Suprapubic skin (tissue), 4 donors: ENCODE data around the gene HIVEP2. TPM values are rescaled to one million over a fixed set of nuclear protein-coding genes. Genes with fewer than 3 reads are reported as not detected.

Experiments used
- DNase-seq, 2 donors: peaks; one replicate each; pipeline ENCODE4 v3.0.0-alpha.2; 2019; ENCODE audit warnings: low spot score in 2 of 2
- H3K27ac ChIP-seq: fragments of 200-600 bp; sonication (generic); one replicate; pipeline ENCODE4 v1.5.1; 2019
- H3K27me3 ChIP-seq: fragments of 200-600 bp; sonication (generic); one replicate; pipeline ENCODE4 v1.5.1; 2019
- H3K36me3 ChIP-seq: fragments of 200-600 bp; sonication (generic); one replicate; pipeline ENCODE4 v1.5.1; 2019
- H3K4me1 ChIP-seq: fragments of 200-600 bp; sonication (generic); one replicate; pipeline ENCODE4 v1.5.1; 2019
- H3K4me3 ChIP-seq: fragments of 200-600 bp; sonication (generic); one replicate; pipeline ENCODE4 v1.5.1; 2019; ENCODE audit warnings: mild to moderate bottlenecking
- H3K9me3 ChIP-seq: fragments of 200-600 bp; sonication (generic); one replicate; pipeline ENCODE4 v1.5.1; 2019
- CTCF ChIP-seq, 2 donors: fragments of 200-600 bp in 1 of 2; fragments of 450-650 bp in 1 of 2; sonication (generic) in 1 of 2; IDR thresholded peaks; one replicate each; pipeline ENCODE4 v1.5.1; 2016 to 2019; ENCODE audit warnings: antibody characterized with exemption in 2 of 2, mild to moderate bottlenecking in 1 of 2, moderate library complexity in 1 of 2
- EP300 ChIP-seq: sonication (generic); formaldehyde crosslinking; IDR thresholded peaks from one replicate; pipeline ENCODE4 v1.6.1; 2017; ENCODE audit warnings: antibody characterized with exemption
- POLR2A ChIP-seq, 2 donors: fragments of 450-650 bp; IDR thresholded peaks; one replicate each; pipeline ENCODE4 v1.6.1; 2017; ENCODE audit warnings: antibody characterized with exemption in 2 of 2, mild to moderate bottlenecking in 2 of 2, moderate library complexity in 2 of 2
- POLR2AphosphoS5 ChIP-seq, 3 donors: sonication (generic); formaldehyde crosslinking; IDR thresholded peaks; one replicate each; pipeline ENCODE4 v1.6.1; 2017; ENCODE audit warnings: antibody characterized with exemption in 3 of 3
- WGBS: methylation state at CpG from one replicate; pipeline ENCODE4 v1.1.5; 2018; 5-methylcytosine and 5-hydroxymethylcytosine counted together
- total RNA-seq, 4 donors: library from RNA; depleted of rRNA; stranded (reverse); fragments of >200 nt; gene quantifications; one replicate each; pipeline ENCODE4 v1.1.0, GENCODE V29; 2016

Gene HIVEP2
- total RNA-seq, 4 donors from 2014 or later = 23.6 to 31.3 (median 25.6) TPM

GRCh38 chr6:142718667-142719191 is 226.2 kb downstream of the HIVEP2 start:
- DNase-seq = no peak
- no peaks in the 10 kb centered on the region for H3K4me1 ChIP-seq

GRCh38 chr6:142716097-142716496 is 228.9 kb downstream of the HIVEP2 start:
- TF ChIP-seq POLR2A (IDR thresholded peaks at IDR 0.05) = no peak
- TF ChIP-seq CTCF (IDR thresholded peaks at IDR 0.05) = no peak
- TF ChIP-seq EP300 = no peak
- TF ChIP-seq POLR2AphosphoS5 (IDR thresholded peaks at IDR 0.05) = no peak
- DNase-seq = no peak
- no peaks in the 10 kb centered on the region for H3K9me3 ChIP-seq
- no peaks in the 10 kb centered on the region for H3K4me1 ChIP-seq
- peaks cover 3% of the 10 kb centered on the region for H3K27me3 ChIP-seq
- WGBS = 62% methylated on average over 2 of the region's 2 CpGs
- H3K4me3 ChIP-seq = no peak overlapping the region
- no peak overlapping the region for H3K27ac ChIP-seq
- H3K36me3 ChIP-seq = no peaks in the 10 kb centered on the region

More at GRCh38 chr6:142718667-142719191, 226.2 kb downstream of the HIVEP2 start:
- no peak overlapping the region for H3K27ac ChIP-seq
- no peaks in the 10 kb centered on the region for H3K36me3 ChIP-seq
- no peaks in the 10 kb centered on the region for H3K27me3 ChIP-seq
- no peaks in the 10 kb centered on the region for H3K9me3 ChIP-seq
- TF ChIP-seq EP300 (no peak), POLR2AphosphoS5 (IDR thresholded peaks at IDR 0.05) (no peak), POLR2A (IDR thresholded peaks at IDR 0.05) (no peak), CTCF (IDR thresholded peaks at IDR 0.05) (no peak)
- H3K4me3 ChIP-seq = no peak overlapping the region

GRCh38 chr6:142714951-142715785 is 229.8 kb downstream of the HIVEP2 start:
- WGBS = 65% methylated on average over 6 of the region's 7 CpGs
- H3K27ac ChIP-seq = no peak overlapping the region
- TF ChIP-seq POLR2A (IDR thresholded peaks at IDR 0.05) (no peak), POLR2AphosphoS5 (IDR thresholded peaks at IDR 0.05) (no peak), CTCF (IDR thresholded peaks at IDR 0.05) (no peak), EP300 (no peak)
- H3K4me1 ChIP-seq = no peaks in the 10 kb centered on the region
- no peaks in the 10 kb centered on the region for H3K36me3 ChIP-seq
- H3K4me3 ChIP-seq = no peak overlapping the region
- H3K27me3 ChIP-seq = peaks cover 3% of the 10 kb centered on the region
- no peak for DNase-seq
- no peaks in the 10 kb centered on the region for H3K9me3 ChIP-seq

GRCh38 chr6:142713959-142714358 is 231.0 kb downstream of the HIVEP2 start:
- H3K27me3 ChIP-seq = peaks cover 3% of the 10 kb centered on the region
- 77% methylated on average over 4 of the region's 4 CpGs for WGBS
- TF ChIP-seq POLR2A (IDR thresholded peaks at IDR 0.05) (no peak), EP300 (no peak), CTCF (IDR thresholded peaks at IDR 0.05) (no peak), POLR2AphosphoS5 (IDR thresholded peaks at IDR 0.05) (no peak)
- H3K27ac ChIP-seq = no peak overlapping the region
- no peak overlapping the region for H3K4me3 ChIP-seq
- H3K4me1 ChIP-seq = no peaks in the 10 kb centered on the region
- no peaks in the 10 kb centered on the region for H3K9me3 ChIP-seq
- no peak for DNase-seq
- no peaks in the 10 kb centered on the region for H3K36me3 ChIP-seq

GRCh38 chr6:142712231-142712630 is 232.7 kb downstream of the HIVEP2 start:
- Histone ChIP-seq H3K27ac (no peak overlapping the region), H3K9me3 (no peaks in the 10 kb centered on the region), H3K27me3 (peaks cover 3% of the 10 kb centered on the region), H3K36me3 (no peaks in the 10 kb centered on the region), H3K4me3 (no peak overlapping the region), H3K4me1 (no peaks in the 10 kb centered on the region)
- no peak for DNase-seq
- TF ChIP-seq EP300 (no peak), POLR2AphosphoS5 (IDR thresholded peaks at IDR 0.05) (no peak), POLR2A (IDR thresholded peaks at IDR 0.05) (no peak), CTCF (IDR thresholded peaks at IDR 0.05) (no peak)
- 70% methylated on average over 1 of the region's 1 CpG for WGBS
